ENCODE measurements around the gene GTF3C5.
"Not testable (repeated sequence)": the region's sequence is repeated elsewhere in the genome, so short reads cannot be mapped to it uniquely, and the experiment has no call there.

The GTF3C5 gene

DNA sequence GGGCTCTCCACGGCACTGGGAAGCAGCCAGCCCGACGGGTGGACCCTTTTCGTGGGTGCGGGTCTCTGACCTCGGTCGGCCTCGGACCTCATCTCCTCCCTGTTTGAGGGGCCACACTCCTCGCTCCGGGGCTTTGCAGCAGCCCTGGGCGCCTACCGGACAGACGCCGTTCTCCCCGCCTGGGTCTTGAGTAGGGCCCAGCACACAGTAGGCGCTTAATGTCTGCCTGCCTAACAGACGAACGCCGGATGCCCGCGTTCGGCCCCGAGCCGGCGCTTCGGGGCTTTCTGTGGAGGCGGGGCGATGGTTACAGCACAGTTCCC, 842 bp upstream of the GTF3C5 start:
- DNase-seq (ENCODE audit: low read depth) = no peak

DNA sequence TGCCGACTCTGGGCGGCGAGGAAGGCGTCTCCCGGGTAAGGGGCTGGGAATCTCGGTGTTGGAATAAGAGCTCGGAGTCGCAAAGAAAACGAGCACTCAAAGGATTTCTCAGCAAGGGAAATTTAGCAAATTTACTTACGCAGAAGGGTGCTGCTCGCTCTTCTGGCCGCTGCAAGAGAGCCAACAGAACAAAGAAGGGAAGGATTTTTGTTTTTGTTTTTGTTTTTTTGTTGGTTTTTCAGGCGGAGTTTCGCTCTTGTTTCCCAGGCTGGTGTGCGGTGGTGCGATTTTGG, 279 bp downstream of the GTF3C5 start:
- DNase-seq (ENCODE audit: low read depth) = no peak

DNA sequence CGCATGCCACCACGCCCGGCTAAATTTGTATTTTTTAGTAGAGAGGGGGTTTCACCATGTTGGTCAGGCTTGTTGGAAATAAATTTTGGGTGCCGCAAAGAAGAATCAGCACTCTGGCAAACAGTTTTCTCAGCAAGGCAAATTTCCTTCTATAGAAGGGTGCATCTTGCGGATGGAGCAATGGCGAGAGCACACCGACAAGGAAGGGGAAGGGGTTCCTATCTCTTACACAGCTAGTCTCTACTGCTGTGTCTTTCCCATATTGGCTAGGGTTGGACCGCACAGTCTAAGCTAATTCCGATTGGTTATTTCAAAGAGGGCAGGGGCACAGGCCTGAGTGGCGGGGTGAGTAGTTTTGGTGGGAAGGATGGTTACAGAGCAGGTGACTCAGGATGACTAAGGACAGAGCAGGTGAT, 707 bp downstream of the GTF3C5 start:
- no peak for DNase-seq (ENCODE audit: low read depth)

DNA sequence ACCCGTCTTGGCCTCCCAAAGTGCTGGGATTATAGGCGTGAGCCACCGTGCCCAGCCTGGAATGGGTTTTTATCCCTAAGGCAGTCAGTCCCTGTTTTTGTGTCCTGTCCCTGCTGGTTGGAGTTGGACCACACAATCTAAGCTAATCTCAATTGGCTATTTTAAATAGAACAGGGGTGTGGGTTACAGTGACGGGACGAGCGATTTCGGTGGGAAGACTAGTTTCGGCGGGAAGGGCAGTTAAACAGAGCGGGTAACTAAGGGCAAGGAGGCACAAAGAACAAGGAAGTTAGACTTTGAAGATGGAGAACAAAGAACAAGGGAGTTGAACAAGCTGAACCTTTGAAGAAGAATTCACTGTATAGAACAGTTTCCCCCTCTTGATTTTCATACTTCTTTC, 1.4 kb downstream of the GTF3C5 start:
- no peak for DNase-seq (ENCODE audit: low read depth)

DNA sequence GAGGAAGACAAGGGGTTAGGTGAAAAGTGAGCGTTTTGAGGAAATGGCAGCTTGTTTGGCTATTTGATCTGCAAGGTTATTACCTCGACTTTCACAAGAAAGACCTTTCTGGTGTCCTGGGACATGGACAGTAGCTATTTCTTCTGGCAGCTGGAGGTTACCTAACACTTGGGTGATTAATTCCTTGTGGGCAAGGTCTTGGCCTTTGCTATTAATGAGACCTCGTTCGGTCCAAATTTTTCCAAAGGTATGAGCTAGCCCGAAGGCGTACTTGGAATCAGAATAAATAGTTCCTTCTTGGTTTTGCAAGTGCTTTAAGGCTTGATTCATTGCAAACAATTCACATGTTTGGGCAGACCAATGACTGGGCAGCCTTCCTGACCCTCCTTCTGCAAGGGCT, 4.9 kb downstream of the GTF3C5 start:
- no peak for DNase-seq (ENCODE audit: low read depth)

DNA sequence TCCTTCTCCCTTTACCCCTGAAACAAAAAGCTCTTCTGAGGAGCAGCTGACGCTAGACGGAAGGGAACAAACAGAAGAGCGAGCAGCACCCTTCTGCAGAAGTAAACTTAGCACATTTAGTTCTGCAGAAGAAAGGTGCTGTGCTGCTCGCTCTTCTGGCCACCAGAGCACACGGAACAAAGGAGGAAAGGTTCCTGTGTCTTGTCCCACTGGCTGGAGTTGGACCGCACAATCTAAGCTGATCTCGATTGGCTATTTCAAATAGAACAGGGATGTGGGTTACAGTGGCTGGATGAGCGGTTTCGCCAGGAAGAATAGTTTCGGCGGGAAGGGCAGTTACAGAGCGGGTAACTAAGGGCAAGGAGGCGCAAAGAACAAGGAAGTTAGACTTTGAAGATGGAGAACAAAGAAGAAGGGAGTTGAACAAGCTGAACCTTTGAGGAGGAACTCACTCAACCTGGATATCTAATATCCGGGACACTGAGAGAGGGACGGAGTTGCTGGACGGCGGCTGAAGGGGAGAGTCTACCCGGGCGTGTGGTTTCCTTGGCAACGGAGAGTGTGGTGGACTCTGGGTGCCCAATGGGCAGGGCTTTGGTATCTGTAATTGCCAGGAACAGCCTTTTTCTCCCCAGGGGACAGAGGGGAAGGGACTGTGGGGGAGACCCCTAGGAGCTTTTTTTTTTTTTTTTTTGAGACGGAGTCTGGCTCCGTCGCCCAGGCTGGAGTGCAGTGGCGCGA, 7.1 kb downstream of the GTF3C5 start:
- DNase-seq (ENCODE audit: low read depth) = no peak

DNA sequence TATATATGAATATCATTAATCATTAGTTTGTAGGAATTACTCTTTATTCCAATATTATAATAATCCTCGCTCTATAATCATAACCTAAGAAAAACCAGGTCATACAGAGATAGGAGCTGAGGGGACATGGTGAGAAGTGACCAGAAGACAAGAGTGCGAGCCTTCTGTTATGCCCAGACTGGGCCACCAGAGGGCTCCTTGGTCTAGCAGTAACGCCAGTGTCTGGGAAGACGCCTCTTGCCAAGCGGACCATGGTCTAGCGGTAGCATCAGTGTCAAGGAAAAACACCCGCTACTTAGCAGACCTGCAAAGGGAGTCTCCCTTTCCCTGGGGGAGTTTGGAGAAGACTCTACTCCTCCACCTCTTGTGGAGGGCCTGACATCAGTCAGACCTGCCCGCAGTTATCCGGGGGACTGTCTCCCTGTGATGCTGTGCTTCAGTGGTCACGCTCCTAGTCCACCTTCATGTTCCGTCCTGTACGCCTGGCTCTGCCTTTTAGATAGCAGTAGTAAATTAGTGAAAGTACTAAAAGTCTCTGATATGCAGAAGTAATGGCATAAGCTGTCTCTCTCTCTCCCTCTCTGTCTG, 10.2 kb downstream of the GTF3C5 start:
- DNase-seq (ENCODE audit: low read depth) = not testable (repeated sequence)

DNA sequence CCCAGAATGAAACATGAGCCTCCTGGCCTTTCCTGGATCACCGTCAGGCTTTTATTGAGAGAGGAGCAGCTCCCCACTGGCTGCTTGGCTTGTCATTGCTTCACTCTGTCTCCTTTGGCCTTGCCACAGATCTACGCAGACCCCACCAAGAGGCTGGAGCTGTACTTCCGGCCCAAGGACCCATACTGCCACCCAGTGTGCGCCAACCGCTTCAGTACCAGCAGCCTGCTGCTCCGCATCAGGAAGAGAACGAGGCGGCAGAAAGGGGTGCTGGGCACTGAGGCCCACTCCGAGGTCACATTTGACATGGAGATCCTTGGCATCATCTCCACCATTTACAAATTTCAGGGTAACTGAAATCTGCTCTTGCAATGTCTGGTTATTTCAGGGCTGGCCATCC, 11.2 kb downstream of the GTF3C5 start:
- DNase-seq (ENCODE audit: low read depth) = no peak

DNA sequence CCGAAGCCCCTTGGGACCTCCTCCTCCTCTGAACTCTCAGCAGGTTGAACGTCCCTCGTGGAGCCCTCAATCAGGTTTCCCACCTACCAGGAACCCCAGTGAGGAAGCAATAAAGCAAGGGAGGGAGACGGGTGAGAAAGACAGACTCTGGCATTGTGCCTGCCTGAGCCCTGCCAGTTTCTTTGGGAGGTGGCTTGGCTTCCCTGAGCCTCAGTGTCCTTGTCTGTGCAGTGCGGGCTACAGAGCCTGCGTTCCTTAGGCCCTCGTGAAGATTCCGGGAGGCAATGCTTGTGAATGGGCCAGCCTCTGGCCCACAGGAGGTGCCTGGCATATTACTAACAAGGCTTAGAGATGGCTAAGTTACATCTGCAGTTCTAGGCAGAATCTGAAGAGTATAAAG, 11.9 kb downstream of the GTF3C5 start:
- no peak for DNase-seq (ENCODE audit: low read depth)

DNA sequence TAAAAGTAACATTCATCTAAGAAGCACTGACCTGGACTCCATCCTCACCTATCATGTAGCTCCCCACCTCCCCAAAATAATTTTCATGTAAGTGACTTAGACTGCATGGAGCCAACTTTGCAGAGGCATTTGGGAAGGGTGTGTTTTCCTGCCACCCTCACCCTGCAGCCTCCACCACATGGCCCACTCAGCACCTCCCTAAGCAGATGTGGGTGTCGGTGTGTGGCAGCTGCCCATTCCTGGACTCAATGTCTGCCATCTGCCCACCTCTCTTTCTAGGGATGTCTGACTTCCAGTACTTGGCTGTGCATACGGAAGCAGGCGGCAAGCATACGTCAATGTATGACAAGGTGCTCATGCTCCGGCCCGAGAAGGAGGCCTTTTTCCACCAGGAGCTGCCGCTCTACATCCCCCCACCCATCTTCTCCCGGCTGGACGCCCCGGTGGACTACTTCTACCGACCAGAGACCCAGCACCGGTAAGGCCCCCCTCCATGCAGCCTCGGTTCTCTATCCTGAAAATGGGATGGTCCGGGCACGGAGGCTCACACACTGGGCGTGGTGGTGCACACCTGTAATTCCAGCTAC, 12.7 kb downstream of the GTF3C5 start:
- DNase-seq (ENCODE audit: low read depth) = no peak

DNA sequence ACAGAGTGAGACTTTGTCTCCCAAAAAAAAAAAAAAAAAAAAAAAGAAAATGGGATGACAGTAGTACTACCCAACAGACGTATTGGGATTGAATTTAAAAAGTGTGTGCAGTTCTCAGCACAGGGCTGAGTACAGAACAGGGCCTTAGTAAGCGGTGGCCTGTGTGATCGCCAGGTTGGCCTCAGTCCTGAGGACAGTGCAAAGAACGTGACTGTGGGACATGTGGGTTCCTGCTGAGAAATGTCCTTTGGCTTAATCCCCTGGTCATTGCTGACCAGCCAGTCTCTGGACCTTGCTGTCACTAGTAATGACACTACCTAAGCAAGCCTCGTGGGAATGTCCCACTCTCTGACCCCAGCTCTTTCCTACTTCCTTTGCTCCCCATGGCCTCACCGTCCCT, 13.3 kb downstream of the GTF3C5 start:
- DNase-seq (ENCODE audit: low read depth) = no peak

DNA sequence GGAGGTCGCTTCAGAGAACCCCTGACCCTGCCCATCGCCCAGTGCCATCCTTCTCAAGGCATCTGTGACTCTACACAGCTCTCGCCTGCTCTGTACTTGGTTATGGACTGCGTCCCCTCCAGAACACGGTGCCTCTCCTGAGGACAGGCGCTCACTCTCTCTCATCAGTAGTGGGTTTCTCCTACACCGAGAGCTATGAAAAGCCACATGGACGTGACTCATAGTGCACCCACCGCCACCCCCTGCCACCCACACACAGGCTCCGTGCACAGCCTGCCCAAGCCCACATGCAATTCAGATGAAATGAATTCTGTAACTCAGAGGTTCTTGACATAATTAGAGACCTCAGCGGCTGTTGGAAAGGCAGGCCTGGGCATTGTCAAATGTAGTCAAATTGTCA, 13.9 kb downstream of the GTF3C5 start:
- no peak for DNase-seq (ENCODE audit: low read depth)

DNA sequence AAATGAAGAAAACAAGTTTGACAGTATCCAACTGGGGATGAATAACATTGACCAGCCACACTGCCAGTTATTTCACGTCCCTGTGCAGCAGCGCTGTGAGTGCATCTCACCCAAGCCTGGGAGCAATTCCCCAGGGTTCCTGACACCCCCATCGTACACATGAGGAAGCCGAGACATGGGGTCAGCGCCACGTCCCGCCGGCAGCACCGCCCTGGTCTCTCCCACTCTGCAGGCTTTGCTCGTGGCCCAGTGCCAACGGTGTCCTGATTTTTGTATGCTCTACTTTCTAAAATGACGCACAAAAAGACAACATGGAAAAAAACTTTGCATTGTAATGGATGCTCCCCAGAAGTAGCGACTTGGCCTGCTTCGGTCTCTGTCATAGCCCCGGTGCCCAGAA, 14.3 kb downstream of the GTF3C5 start:
- no peak for DNase-seq (ENCODE audit: low read depth)

DNA sequence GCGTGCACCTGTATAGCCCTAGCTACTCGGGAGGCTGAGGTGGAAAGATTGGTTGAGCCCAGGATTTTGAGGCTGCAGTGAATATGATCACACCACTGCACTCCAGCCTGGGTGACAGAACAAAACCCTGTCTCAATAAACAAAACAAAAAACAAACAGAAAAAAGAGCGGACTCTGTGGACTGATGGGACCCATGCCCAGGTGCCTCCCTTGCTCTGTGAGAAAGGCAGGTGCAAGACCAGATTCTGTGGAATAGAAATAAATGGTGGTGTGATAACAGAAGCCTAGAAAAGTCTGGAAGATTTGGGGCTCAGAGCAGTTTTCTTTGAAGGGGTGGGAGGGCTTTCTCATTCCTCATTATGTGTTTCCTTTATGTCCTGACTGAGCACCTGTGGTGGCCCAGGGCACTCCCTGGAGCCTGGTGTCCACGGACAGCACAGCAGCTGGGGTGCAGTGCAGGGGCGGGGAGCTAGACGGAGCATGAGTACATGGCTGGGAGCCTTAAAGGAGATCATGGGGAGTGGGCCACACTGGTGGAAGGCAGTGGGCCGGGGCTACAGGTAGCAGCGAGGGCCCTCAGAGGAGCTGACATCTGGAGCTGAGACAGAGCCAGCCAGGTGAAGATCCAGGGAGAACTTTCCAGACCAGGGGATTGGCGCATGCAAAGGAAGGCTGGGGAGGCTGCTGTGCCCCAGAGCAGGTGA, 15.6 kb downstream of the GTF3C5 start:
- no peak for DNase-seq (ENCODE audit: low read depth)

DNA sequence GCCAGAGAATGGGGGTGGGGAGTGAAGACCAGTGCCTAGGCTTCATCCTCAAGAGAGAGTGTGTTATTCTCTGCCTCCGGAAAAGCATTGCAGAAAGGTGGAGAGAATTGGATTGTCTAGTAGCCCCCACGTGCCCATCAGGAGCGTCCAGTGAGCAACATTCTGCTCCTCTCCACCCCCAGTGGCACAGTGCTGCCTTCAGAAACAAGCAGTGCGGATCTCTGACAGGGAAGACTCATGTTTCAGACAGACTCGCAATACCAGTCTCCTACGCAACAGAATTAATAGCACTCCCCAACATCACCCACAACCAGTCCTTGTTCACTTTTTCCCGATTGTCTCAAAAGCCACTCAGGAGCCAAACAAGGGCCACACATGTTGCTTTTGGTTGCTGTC, 16.1 kb downstream of the GTF3C5 start:
- no peak for DNase-seq (ENCODE audit: low read depth)

DNA sequence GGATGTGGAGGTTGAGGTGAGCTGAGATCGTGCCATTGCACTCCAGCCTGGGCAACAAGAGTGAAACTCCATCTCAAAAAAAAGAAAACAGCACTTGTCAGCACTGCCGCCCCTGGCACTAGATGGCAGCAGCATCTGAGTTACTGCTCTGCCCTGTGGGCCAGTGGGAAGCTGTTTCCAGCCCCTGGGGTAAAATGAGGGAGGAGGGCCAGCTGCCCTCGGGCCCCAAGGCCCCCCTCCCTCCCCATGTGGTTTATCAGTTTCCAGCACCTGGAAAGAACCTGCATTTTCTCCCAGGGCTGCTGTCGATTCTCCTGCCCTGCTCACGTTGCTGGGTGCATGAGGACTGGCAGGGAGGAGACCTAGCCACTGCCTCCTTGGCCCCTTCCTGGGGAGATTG, 17.8 kb downstream of the GTF3C5 start:
- no peak for DNase-seq (ENCODE audit: low read depth)

DNA sequence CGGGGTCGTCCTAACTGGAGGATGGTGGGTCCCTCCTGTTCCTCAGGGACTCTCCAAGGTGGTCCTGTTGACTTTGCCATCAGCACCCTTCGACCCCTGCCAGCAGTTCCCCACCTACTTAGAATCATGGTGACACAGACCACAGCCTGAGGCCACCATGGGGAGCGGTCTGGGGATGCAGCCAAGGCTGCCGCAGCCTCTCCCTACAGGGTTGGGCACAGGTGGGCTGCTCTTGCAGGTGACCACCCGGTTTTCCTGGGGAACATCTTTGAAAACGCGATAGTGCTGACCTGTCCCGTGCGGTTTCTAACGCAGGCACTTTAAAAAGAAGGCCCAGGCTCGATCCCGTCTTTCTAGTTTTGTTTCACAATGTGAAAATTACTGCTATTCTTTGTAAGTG, 18.2 kb downstream of the GTF3C5 start:
- DNase-seq (ENCODE audit: low read depth) = no peak

DNA sequence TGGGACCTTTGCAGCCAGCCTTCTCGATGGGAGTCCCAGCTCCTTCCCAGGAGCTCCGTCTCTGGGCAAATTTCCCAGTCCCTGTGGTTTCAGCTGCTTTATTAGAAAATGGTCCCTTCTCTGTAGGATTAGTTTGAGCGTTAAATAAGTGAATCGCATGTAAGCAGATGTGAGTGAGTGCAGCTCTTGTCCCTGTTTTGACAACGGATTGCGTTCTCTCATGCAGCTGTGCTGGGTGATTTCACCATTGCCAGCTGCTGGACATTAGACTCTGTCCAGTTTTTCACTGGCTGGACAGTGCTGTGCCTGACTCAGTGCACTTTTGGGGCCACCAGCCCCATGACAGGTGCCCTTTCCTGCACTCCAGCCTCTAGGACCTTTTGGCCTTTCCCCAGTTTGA, 19.3 kb downstream of the GTF3C5 start:
- DNase-seq (ENCODE audit: low read depth) = no peak

DNA sequence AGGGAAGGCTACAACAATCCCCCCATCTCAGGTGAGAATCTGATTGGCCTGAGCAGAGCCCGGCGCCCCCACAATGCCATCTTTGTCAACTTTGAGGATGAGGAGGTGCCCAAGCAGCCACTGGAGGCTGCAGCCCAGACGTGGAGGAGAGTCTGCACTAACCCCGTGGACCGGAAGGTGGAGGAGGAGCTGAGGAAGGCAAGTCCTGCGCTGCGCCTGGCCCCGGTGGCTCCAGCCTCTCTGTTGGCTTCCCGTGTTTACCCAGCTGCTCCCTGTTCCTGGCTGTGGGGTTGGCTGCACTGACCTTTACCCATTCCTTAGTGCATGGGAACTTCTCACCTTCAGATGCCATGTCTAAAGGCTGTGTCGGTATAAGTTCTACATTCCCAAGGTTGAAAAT, 20.0 kb downstream of the GTF3C5 start:
- DNase-seq (ENCODE audit: low read depth) = no peak

DNA sequence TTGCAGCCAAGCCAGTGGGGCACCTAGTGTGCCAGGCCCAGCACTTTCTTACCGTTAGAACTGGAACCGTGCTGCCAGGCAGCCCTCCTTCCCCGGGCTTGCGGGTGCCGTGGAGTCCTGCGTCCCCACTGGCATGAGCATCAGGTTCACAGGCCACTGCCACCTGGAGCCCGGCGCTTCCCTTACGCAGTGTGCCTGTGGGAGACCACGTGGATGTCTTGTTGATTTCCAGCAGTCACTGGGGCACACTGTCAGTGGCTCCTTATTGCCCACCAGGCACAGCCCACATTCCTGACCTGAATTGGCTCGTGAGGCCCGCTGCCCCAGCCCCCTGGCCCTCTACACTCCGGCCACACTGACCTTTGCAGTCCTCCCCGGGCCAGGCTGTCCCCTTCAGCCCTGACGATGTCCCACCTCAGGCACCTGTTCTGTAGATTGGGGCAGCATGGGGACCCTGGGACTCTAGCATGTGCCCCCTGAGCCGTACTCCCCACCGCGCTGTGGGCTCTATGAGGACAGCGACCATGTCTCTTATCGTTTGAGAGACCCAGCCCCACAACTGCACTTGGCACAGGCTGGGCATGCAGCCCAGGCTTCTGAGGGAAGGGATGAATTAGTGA, 20.6 kb downstream of the GTF3C5 start:
- no peak for DNase-seq (ENCODE audit: low read depth)

DNA sequence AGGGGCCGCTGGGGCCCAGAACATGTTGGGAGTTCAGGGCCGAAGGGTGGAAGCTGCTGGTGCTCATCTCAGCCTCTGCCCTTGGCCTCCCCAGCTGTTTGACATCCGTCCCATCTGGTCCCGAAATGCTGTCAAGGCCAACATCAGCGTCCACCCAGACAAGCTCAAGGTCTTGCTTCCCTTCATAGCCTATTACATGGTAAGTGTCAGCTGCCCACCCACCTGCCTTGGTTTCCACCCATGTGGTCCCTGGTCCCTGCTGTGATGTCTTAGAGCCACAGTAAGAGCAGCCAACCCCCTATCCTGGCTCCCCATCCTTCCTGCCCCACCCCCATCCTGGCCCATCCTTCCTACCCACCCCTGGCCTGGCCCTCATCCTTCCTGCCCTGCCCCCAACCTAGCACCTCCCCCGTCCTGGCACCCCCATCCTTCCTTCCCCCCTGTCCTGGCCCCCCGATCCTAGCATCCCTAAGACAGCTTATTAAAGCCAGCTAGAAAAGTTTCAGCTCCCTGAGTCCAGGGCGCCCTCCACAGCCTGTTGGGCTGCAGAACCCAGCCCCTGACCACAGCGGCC, 21.3 kb downstream of the GTF3C5 start:
- DNase-seq (ENCODE audit: low read depth) = no peak

DNA sequence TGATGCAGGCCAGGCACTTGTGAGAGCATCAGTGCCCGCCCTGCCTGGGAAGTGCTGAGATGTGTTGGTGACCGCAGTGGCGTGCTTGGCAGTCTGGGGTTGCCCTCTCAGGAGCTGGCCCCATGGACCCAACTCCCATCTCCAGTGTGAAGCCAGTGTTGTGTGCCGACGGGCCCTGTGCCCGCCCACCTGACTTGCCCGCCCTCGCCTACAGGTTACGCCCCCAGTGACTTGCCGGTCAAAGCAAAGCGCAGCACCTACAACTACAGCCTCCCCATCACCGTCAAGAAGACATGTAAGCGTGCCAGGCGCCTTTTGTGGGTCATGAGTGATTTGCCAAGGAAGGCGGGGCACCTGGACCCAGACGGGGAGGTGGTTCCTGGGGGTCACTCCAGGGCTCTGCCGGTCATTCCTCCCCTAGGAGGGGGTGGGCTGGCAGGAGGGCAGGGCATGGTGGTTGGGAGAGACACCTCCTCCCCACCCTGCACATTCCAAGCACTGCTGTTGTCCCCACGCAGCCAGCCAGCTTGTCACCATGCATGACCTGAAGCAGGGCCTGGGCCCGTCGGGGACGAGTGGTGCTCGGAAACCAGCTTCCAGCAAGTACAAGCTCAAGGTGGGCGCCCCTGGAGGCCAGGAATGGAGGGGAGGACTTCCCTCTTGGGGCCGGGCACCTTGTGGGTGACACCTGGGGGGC, 23.5 kb downstream of the GTF3C5 start:
- no peak for DNase-seq (ENCODE audit: low read depth)

All from activated T-helper 1 cell treated with Interleukin-2 at 50 U/mL for 16 hours (primary cell).